ENCODE measurements around the gene FMNL3. TPM values are rescaled to one million over a fixed set of nuclear protein-coding genes. Genes with fewer than 3 reads are reported as not detected.

FMNL3 gene
- total RNA-seq, 1 experiment from 2014 or later: 3.5 TPM

- Histone ChIP-seq H3K36me3 (ENCODE audit: control insufficient read depth in 1 of 2, insufficient read depth in 2 of 2, low read length in 2 of 2) (0 out of 4 replicates have a peak, but pooled peaks cover 0 to 3% of the 10 kb centered on the region in 2 experiments), H3K9ac (ENCODE audit: low read length) (no peak overlapping the region; the same call in 1 of the 2 replicates), H4K20me1 (ENCODE audit: insufficient read depth) (no peaks in the 10 kb centered on the region), H3K27ac (ENCODE audit: low read depth, low read length) (no peak overlapping the region), H3K9me3 (ENCODE audit: control insufficient read depth in 1 of 2, insufficient read depth in 1 of 2, low read depth in 1 of 2, low read length in 2 of 2) (no peaks in the 10 kb centered on the region), H3K9me2 (ENCODE audit: insufficient read depth) (no peaks in the 10 kb centered on the region), H2AFZ (ENCODE audit: low read depth, low read length, poor library complexity, severe bottlenecking) (no peak overlapping the region), H3K4me2 (ENCODE audit: low read length) (no peak overlapping the region), H3K27me3 (ENCODE audit: insufficient read depth, low read length) (no peaks in the 10 kb centered on the region), H3K4me3 (replicated peaks in 1 of 2; ENCODE audit: low read depth in 1 of 2, low read length in 2 of 2) (no peak overlapping the region), H3K79me2 (ENCODE audit: insufficient read depth, low read length) (no peaks in the 10 kb centered on the region), H3K4me1 (ENCODE audit: control insufficient read depth in 1 of 2, insufficient read depth in 2 of 2, low read length in 2 of 2) (no peaks in the 10 kb centered on the region)
- ChIA-PET RAD21 (ENCODE audit: low non-redundant PET in 1 of 2, low total read pairs in 2 of 2, uncharacterized antibody in 2 of 2, unreplicated experiment in 2 of 2) (no interaction called here), POLR2A (interaction anchor here (3.0 kb wide), 1 partner anchor 104 kb away, joined by 10 read pairs; the partner anchor contains the start of gene TMBIM6), CTCF (interaction anchor here (0.7 to 1.4 kb wide), 6 partner anchors 9 to 314 kb away, joined by 3 to 8 read pairs (median 3); partner anchors contain the start of genes TMBIM6 and TROAP)
- BruUV-seq (replicated peaks): no TSS peak
- TF ChIP-seq SIN3A (IDR thresholded peaks at IDR 0.05; ENCODE audit: low read depth): no peak
- no peak for TF ChIP-seq ZFX (IDR thresholded peaks at IDR 0.05)
- TF ChIP-seq MAX (IDR thresholded peaks at IDR 0.05): no peak
- TF ChIP-seq FOSL1 (IDR thresholded peaks at IDR 0.05; ENCODE audit: low read depth): no peak
- TF ChIP-seq YY1 (IDR thresholded peaks at IDR 0.05; ENCODE audit: extremely low read depth, insufficient replicate concordance, low read depth, low read length): no peak
- no peak for TF ChIP-seq POLR2AphosphoS5 (IDR thresholded peaks at IDR 0.05; ENCODE audit: low read depth, low read length)
- TF ChIP-seq CBX3 (IDR thresholded peaks at IDR 0.05; ENCODE audit: low read depth): no peak
- TF ChIP-seq, protein P1, sequence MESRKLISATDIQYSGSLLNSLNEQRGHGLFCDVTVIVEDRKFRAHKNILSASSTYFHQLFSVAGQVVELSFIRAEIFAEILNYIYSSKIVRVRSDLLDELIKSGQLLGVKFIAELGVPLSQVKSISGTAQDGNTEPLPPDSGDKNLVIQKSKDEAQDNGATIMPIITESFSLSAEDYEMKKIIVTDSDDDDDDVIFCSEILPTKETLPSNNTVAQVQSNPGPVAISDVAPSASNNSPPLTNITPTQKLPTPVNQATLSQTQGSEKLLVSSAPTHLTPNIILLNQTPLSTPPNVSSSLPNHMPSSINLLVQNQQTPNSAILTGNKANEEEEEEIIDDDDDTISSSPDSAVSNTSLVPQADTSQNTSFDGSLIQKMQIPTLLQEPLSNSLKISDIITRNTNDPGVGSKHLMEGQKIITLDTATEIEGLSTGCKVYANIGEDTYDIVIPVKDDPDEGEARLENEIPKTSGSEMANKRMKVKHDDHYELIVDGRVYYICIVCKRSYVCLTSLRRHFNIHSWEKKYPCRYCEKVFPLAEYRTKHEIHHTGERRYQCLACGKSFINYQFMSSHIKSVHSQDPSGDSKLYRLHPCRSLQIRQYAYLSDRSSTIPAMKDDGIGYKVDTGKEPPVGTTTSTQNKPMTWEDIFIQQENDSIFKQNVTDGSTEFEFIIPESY (IDR thresholded peaks at IDR 0.05; ENCODE audit: extremely low read depth, insufficient replicate concordance, low read length): no peak
- TF ChIP-seq ELF1 (IDR thresholded peaks at IDR 0.05; ENCODE audit: borderline replicate concordance, low read depth): no peak
- no peak for TF ChIP-seq SP1 (IDR thresholded peaks at IDR 0.05; ENCODE audit: low read depth)
- TF ChIP-seq, protein P2, sequence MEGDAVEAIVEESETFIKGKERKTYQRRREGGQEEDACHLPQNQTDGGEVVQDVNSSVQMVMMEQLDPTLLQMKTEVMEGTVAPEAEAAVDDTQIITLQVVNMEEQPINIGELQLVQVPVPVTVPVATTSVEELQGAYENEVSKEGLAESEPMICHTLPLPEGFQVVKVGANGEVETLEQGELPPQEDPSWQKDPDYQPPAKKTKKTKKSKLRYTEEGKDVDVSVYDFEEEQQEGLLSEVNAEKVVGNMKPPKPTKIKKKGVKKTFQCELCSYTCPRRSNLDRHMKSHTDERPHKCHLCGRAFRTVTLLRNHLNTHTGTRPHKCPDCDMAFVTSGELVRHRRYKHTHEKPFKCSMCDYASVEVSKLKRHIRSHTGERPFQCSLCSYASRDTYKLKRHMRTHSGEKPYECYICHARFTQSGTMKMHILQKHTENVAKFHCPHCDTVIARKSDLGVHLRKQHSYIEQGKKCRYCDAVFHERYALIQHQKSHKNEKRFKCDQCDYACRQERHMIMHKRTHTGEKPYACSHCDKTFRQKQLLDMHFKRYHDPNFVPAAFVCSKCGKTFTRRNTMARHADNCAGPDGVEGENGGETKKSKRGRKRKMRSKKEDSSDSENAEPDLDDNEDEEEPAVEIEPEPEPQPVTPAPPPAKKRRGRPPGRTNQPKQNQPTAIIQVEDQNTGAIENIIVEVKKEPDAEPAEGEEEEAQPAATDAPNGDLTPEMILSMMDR (IDR thresholded peaks at IDR 0.05 in 2 of 3, conservative IDR thresholded peaks at IDR 0.05 in 1 of 3; ENCODE audit: borderline replicate concordance in 1 of 3, insufficient read depth in 1 of 3, low read depth in 2 of 3, low read length in 2 of 3): peak; percentile 46 to 78 (median 69); a peak in 5 of 6 replicates
- TF ChIP-seq JUND (IDR thresholded peaks at IDR 0.05): no peak
- no peak for TF ChIP-seq ZNF274 (IDR thresholded peaks at IDR 0.05; ENCODE audit: low read depth, low read length)
- no peak for TF ChIP-seq EZH2phosphoT487 (IDR thresholded peaks at IDR 0.05; ENCODE audit: borderline replicate concordance)
- TF ChIP-seq TCF7L2 (IDR thresholded peaks at IDR 0.05; ENCODE audit: borderline replicate concordance, extremely low read depth, insufficient read depth, insufficient read length): no peak
- TF ChIP-seq POLR2A (IDR thresholded peaks at IDR 0.05; ENCODE audit: borderline replicate concordance, extremely low read depth, insufficient read depth, insufficient read length): no peak
- TF ChIP-seq ATF3 (IDR thresholded peaks at IDR 0.05): no peak
- TF ChIP-seq RAD21 (IDR thresholded peaks at IDR 0.05; ENCODE audit: low read depth): peak; percentile 65
- DNase-seq (ENCODE audit: low read depth, low spot score) (peak; percentile 22), ATAC-seq (peak; percentile 96)
- intact Hi-C loops (cut with micrococcal nuclease): no loop called here
Observed at GRCh38 chr12:49636979-49637755, 70.0 kb downstream of the FMNL3 start.
